Upper lobe of left lung (tissue), 4 donors: ENCODE results near the gene OXSR1.

ENCODE experiments used
- EP300 ChIP-seq, 4 donors: sonication (generic); formaldehyde crosslinking; IDR thresholded peaks; one replicate each; pipeline ENCODE4 v1.5.1; 2017; ENCODE audit warnings: antibody characterized with exemption in 4 of 4, control low read depth in 2 of 4
- POLR2A ChIP-seq, 4 donors: fragments of 450-650 bp; IDR thresholded peaks; one replicate each; pipeline ENCODE4 v1.5.1; 2016 to 2017; ENCODE audit warnings: antibody characterized with exemption in 4 of 4, mild to moderate bottlenecking in 2 of 4
- POLR2AphosphoS5 ChIP-seq, 2 donors: sonication (generic); formaldehyde crosslinking; IDR thresholded peaks; one replicate each; pipeline ENCODE4 v1.5.1; 2017; ENCODE audit warnings: antibody characterized with exemption in 2 of 2
- TF ChIP-seq, protein P1 (sequence below), 6 experiments: fragments of 450-650 bp in 4 of 6; fragments of 200-600 bp in 2 of 6; sonication (generic) in 2 of 6; IDR thresholded peaks; one replicate each; pipeline ENCODE4 v1.5.1; 2016 to 2019; ENCODE audit warnings: antibody characterized with exemption in 6 of 6

DNA sequence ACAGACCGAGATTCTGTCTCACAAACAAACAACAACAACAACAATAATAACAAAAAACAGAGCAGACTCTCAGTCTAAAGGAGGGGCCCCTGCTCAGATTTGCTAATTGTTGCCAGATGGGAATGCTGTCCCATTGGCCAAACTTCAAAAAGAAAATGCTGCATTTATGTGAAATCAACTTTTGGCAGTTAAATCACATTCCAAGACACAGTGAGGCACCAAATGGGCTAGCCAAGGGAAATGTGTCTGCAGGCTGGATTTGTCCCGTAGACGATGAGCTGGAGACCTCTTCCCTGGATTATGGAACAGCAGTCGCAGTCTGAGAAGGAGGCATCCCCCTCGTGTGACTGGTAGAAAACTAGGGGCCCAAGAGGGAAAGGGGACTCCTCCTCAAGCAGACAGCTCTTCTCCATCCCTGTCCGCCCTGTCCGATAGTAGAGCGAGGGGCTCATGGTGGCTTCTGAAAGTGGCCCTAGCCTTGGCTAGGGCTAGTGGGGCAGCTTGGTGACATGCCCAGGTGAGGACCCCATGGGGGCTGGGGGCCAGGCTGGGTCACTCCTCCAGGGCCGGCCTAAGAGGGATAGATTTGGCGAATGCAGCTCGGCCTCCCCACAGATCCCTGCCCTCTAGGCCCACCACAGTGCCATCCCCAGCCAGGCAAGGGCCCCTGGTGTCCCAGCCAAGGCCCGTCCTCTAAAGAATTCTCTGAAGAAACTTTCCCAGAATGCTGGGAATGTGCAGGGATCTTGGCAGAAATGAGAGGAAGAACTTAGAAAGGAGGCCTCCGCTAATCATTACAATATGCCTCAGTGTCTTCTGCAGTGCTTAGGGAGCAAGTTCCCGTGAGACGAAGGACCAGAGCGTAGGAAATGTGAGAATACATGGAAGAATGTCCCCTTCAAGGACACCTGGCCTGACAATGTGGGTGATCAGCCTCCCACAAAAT is 118.7 kb downstream of the OXSR1 start:
- TF ChIP-seq, protein P1, sequence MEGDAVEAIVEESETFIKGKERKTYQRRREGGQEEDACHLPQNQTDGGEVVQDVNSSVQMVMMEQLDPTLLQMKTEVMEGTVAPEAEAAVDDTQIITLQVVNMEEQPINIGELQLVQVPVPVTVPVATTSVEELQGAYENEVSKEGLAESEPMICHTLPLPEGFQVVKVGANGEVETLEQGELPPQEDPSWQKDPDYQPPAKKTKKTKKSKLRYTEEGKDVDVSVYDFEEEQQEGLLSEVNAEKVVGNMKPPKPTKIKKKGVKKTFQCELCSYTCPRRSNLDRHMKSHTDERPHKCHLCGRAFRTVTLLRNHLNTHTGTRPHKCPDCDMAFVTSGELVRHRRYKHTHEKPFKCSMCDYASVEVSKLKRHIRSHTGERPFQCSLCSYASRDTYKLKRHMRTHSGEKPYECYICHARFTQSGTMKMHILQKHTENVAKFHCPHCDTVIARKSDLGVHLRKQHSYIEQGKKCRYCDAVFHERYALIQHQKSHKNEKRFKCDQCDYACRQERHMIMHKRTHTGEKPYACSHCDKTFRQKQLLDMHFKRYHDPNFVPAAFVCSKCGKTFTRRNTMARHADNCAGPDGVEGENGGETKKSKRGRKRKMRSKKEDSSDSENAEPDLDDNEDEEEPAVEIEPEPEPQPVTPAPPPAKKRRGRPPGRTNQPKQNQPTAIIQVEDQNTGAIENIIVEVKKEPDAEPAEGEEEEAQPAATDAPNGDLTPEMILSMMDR (IDR thresholded peaks at IDR 0.05): no peak
- TF ChIP-seq POLR2A (IDR thresholded peaks at IDR 0.05): no peak
- TF ChIP-seq EP300 (IDR thresholded peaks at IDR 0.05): no peak
- no peak for TF ChIP-seq POLR2AphosphoS5 (IDR thresholded peaks at IDR 0.05)
